HL-60/S4 treated with phorbol 12-myristate 13-acetate at 8.2 ng/mL for 4 days and 3 days (cell line): ENCODE results near the gene CFAP99.

ENCODE experiments used
- in situ Hi-C: fragments of 300-500 bp; cut with MboI; formaldehyde crosslinking; loops from 2 replicates; pipeline ENCODE4 v1.15.0; 2022; ENCODE audit warnings: low sequenced_read_pairs

Gene CFAP99

DNA sequence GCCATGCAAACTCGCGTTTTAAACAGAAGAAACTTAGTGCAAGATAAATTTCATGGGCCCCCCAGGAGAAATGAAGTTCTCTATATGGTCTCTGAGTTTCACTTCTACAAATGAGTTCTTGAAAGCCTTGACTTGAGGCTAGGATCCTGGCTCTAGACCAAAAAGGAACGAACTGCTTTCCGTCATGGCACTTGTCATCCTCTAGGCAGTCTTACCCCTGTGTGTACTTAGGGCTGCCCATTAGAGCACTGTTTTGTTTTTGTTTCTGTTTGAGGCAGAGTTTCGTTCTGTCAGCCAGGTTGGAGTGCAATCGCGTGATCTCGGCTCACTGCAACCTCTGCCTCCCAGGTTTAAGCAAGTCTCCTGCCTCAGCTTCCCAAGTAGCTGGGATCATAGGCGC is 79.2 kb downstream of the CFAP99 start:
- in situ Hi-C loops = no loop called here

GRCh38 chr4:2500547-2500946 is 81.8 kb downstream of the CFAP99 start:
- in situ Hi-C loops = no loop called here

DNA sequence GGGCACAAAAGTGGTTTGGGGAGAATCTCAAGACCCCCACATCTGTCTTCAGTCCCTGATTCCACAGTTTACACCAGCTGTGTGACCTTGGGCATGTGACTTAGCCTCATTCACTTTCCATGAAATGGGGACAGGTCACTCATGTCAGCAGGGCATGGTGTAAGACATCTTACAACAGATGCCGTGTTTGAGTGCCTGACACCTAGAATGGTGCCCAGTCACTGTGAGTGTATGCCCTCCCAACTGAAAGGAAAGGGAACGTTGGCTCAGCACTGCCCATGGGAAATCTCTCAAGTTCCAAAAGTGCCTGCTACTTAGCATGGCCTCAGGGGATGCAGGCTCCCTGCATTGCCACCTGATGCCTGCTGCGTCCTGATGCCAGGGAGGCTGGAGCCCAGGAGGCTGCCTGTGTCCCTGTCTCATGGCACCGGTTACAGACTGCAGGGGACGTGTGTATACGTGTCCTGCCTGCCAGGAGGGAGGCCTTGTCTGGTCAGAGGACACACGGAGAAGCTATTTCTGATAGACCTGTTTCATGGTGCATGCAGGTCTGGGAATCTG is 82.4 kb downstream of the CFAP99 start:
- in situ Hi-C loops = no loop called here

- in situ Hi-C loops = no loop called here
Observed at GRCh38 chr4:2503809-2504208, 85.1 kb downstream of the CFAP99 start.

GRCh38 chr4:2507259-2507658 is 88.5 kb downstream of the CFAP99 start:
- in situ Hi-C loops = no loop called here

DNA sequence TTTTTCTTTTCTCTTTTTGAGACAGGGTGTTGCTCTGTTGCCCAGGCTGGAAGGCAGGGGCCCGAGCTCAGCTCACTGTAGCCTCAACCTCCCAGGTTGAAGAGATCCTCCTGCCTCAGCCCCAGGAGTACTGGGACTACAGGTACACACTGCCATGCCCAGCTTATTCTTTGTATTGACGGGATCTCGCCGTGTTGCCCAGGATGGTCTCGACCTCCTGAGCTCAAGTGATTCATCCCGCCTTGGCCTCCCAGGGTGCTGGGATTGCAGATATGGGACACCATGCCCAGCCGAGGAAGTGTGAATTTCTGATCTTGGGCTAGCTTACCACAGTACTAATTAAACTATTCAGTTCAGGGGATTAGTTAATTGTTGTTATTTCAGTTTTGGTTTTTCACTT is 89.1 kb downstream of the CFAP99 start:
- in situ Hi-C loops = no loop called here

DNA sequence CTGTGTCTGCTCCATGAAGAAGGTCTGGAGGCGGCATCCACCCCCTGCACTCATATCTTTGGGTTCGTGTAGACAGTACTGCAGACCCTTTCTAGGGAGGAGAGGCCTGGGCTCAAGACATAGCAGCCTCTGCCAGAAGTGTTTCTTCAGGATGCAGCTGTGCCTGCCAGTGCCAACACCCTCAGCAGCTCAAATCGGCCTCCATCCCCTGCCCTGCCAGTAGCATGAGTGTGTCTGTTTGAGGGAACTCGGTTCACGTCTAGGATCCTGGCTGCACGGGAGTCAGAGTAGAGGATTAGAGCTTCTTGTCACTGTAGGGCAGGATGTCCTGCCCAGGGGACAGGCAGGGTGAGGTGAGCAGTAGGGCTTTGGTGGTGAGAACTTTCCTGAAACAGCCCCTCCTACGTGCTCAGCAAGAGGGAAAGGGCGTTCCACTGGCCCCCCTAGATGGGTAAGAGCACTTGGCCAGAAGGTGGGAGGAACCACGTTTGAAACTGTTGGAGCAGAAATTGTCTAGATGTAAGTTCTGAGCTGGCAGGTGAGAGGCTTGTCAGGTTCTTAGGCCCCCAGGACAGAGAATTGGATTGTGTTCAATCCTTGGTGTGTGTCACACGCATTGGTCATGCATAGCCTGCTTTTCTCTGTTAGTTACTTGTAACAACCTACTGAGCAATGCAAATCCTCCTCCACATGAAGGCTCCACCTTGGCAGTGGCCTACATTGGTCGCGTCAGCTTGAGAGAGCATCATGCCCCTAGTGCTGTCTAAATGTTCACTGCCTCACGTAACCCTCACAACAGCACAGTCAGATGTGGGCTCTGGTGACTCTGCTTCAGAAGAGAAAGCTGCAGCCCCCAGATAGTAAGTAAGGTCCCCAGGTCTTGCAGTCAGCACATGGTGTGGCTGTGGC is 91.8 kb downstream of the CFAP99 start:
- in situ Hi-C loops = no loop called here

DNA sequence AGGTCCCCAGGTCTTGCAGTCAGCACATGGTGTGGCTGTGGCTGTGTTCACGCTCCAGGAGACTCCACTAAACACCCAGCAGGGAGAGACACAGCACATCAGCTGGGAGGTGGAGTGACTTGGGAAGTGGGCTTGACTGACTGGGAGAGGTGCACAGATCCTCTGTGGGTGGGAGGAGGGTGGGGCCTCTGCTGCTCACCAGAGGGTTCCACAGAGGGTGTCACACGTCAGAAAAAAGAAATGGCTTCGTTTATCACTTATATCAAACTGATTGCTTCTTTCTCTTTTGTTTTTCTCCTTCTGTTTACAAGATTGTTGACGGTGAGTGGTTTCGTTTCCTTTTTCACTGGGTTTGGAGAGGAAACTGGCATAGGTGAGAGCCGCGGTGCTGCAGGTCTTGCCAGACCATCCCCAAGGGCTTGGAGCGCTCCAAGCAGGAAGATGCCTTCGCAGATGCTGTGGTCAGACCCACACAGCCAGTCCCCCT is 92.9 kb downstream of the CFAP99 start:
- in situ Hi-C loops = no loop called here
